Activated CD4-positive, alpha-beta T cell treated with anti-CD3 and anti-CD28 coated beads, Interleukin-10, Interleukin-2, amounts not matched to agents 100 ng/mL and 50 ng/mL, durations not matched to agents 16 hours and 8 hours (primary cell): Measurements from ENCODE around the gene MSANTD1.

Source experiments
- DNase-seq: peaks from one replicate; pipeline ENCODE4 v3.0.0-alpha.2; 2020

The MSANTD1 gene

DNA sequence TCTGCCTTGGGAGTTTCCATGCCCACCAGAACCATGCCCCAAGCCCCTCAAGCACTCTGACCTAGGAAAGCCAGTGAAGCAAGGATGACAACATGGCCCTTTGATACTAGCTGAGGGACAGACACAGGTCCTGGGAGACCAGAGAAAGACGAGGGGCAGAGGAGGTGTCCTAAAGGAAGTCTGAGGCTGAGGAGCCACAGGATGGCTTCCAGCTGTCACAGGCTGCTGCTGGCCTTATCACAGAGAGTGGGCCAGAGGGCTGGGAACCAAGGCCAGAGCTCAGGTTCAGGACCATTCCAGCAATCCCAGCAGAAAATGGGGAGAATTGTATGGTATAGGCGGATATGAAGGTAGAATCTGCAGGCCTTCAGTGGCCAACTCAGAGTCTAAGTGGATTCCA lies 31.7 kb upstream of the MSANTD1 start:
- DNase-seq, result no peak

DNA sequence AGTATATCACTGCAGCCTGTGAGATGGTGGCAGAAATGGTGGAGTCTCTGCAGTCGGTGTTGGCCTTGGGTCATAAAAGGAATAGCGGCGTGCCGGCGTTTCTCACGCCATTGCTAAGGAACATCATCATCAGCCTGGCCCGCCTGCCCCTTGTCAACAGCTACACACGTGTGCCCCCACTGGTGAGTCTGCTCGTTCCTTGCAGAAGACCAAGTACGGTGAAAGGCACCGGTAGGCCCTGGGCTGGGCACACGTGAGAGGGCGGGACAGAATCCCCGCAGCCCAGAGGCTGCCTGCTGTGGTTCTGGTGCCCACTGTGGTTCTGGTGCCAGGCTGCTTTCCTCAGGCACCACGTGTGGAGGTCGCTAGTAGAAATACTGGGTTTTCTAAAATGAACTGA lies 31.2 kb upstream of the MSANTD1 start:
- no peak for DNase-seq

DNA sequence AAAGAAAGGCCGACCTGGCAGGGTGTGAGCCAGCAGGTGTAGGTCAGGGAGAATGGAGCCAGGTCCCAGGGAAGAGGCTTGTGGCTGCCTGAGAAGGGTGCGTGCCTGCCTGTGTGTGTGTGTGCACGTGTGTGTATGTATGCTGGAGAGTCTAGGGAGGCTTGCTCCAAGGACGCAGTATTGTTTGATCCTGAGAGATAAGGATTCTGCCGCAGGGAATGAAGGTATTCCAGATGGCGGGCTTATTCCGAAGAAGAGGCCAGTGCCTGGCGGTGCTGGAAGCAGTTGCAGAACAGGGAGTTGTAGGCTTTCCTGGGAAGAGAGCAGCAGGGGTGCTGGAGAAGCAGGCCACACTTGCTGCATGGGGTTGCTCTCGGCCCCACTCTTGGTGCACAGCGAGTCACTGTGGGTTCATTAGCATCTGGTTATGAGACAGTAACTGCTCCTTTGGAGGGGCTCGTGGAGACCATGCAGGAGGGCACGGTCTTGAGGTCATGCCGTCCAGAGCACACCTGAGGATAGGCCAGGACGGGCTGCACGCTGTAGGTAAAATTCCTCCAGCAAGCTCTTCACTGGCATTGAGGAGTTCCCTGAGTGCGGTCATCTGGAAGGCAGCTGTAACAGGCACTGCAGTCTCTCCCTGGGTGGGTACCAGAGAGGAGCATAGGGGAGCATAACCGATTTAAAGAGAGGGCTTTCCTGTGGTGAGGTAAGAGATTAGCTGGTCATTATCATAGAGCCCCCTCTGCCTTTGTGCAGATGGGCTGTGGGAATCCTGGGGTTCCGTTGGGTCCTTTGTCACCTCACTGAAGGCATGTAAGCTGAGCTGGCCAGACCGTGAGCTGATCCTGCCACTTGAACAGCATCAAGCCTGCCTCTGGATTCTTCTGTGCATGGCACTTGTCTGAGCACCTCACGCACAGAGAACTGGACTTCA lies 29.9 kb upstream of the MSANTD1 start:
- DNase-seq, result no peak

DNA sequence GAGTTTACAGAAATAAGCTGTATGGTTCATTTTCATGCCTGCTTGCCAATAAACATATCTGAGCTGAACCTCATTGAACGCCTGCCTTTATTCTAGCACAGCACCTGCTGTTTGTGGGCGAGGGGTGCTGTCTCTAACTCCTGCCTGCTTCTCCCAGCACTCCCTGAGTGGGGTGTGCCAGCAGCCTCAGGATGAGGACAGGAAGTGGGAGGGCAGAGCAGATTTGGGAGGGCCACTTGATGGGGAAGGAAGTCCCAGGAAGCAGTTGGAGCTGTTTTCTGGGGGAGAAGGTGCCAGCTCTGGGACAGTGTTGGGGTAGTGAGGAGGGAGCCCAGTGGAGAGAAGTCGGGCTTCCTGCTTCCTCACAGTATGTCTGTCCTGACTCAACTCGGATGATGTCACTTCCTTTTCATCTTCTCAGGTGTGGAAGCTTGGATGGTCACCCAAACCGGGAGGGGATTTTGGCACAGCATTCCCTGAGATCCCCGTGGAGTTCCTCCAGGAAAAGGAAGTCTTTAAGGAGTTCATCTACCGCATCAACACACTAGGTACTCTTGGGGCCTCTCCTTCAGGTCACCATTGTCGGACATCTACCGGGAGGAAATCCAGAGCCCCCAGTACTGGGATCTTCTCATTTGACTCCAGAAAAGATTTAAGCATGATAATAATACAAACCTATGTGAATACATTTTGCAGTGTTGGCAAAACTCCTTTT lies 29.0 kb upstream of the MSANTD1 start:
- no peak for DNase-seq

DNA sequence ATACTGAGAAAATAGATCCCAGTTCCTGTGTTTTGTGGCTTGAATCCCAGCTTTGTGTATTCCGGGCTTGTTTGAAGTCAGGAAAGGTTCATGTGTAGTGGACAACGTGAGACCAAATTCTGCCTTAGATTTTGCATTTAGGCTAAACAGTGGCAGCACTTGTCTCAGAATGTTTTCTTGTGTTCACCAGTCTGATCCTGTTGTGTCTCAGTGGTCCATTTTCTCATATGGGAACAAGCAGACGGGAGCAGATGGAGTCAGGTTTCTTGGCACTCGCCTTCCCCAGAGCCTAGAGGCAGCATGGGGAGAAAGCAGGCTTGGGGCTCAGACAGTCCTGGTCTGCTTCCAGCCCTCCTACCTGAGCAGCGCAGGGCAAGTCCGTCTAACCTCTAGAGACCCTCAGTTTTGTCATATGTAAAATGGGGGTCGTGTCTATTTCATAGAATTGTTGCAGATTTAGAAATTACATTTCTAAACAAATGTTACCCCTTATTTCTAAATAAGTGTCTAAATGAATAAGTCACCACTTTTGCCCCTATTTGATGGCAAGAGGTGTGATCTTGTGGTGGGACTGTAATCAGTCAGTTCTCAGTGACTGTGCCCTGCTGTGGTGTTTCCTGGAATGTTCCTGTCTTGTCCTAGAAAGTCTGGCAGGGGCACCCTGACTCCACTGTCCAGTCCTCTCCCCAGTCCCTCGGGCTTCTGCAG lies 28.3 kb upstream of the MSANTD1 start:
- peak; percentile 53 for DNase-seq

DNA sequence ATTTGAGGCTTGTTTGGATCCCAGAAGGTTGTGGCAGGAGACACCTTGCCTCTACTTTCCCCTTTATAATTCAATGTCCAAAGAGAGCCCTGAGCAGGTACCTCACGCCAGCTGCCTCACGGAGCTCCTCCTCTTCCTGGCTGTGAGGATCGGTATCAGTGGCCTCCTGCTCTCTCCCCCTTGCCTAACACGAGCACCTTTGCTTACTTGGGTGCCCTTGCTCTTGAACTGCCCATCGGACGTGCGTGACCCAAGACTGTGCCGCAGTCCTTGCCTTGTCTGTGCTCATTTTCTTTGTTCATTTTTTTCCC lies 27.8 kb upstream of the MSANTD1 start:
- no peak for DNase-seq

DNA sequence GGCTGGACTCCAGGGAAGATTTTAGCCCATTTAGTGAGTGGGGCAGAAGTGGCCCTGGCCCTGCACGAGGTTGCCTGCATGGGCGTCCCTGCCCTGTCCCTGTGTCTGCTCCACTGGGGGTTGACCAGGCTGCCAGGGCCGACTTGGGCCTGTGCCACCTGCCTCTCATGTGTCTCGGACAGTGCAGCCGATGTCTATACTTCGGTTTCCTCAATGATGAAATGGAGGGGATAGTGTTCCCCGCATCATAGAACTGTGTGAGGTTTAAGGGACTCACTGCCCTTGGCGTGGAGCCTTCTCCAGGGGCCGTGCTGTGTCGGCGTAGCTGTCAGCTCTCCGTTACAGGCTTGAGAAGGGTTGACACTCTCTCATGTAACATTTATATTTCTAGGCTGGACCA lies 27.0 kb upstream of the MSANTD1 start:
- no peak for DNase-seq

DNA sequence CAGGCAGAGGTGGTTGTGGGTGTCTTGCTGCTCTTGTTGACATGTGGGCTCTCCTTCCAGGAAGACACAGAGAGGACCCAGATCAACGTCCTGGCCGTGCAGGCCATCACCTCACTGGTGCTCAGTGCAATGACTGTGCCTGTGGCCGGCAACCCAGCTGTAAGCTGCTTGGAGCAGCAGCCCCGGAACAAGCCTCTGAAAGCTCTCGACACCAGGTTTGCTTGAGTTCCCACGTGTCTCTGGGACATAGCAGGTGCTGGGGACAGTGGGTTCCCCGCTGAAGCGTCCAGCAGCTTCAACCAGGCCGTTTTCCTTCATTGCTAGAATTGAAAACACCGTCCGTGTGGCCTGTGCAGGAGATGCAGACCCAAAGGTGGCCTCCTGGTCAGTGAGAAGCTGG lies 25.6 kb upstream of the MSANTD1 start:
- DNase-seq, result no peak

DNA sequence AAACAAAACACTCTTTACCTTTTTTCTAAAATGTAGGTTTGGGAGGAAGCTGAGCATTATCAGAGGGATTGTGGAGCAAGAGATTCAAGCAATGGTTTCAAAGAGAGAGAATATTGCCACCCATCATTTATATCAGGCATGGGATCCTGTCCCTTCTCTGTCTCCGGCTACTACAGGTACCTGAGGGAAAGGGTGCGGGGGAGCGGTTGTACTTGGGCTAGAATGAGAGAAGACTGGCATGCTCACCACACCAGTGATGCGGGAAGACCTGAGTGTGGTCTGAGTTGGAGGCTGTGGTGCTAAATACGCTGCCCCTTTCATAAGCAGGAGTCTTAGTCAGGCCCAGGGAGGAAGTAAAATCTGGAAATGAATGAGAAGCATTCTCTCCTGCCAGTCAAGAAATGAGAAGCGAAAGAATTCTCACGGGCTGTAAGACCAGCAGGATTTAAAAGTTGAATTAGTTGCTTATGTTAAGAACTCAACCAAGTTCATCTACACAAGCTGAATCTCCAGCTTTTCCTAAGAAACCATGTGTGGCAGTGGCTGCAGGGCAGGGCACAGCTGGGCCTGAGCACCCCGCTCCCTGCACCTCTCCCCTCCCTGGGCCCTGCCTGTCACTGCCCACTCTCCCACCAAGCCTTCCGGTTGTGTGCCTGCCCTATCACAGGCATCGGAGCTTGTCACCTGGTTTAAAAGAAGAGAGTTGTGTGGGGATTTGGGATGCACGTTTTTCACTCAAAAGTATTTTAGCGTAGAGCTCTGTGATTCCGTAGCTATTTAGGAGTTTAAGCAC lies 24.8 kb upstream of the MSANTD1 start:
- DNase-seq, result no peak

DNA sequence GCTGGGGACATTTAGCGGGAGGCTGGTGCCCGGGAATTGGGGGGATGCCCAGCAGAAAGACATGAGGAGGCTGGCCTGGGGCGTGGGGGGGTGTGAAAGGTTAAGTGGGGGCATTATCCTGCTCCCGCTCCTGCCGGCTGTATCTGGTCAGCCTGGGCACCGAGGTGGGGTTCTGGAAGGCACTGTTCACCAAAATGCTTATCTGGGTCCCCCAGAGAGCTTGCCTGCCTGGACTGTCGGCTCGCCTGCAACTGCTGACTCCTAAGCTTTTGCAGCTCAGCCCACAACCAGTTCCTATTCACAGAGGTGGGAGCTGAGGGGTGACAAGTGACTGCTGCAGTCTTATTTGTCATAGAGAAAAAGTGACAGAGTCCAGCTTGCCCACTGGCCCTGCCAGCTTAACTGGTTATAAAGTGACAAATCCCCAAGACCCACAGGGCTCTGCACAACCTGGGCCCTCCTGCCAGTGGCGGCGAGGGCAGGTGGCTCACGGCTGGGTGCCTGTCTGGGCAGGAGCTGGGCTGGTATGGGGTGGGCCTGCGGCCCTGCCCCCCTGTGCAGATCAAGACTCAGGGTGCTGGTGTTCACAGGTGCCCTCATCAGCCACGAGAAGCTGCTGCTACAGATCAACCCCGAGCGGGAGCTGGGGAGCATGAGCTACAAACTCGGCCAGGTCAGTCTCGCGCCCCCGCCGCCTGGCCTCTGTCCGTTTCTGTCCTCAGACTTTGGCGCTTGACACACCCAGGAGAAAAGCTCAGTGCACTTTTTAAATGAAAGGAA lies 23.7 kb upstream of the MSANTD1 start:
- DNase-seq, result no peak

DNA sequence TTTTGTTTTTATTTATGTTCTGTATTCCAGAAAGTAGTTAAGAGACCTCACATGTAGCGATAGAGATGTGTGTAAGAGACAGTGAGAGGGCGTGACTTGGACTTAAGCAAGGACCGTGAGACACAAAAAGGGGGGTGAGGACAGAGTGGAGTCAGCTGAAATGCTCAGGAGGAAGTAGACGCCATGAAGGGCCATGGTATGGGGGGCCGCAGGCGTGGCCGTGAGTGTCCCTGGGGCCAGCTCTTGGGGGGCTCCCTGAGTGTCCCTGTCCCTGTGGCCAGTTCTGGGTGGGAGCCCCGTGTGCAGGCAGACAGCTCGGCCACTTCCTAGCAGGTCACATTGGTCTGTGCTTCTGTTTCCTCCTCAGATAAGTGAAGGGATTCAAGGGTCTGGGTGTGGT lies 23.0 kb upstream of the MSANTD1 start:
- no peak for DNase-seq

DNA sequence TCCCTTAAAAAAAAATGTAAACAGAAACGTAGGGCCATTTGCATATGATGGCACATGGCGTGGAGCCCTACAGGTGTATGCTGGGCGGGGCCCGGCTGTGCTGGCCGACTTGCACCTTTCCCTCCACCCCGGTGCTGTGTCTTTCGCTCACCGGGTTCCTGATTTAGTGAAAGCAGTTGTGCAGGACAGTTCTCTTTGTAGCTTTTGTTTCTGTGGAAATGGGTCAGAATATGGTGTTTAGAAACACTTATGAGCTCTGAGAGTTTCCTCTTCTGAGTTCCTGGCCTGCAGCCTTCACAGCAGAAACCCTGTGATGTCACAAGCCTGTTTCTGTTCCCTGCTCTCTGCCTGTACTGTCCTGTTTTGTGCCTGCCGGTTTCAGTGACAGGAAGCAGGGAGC lies 22.5 kb upstream of the MSANTD1 start:
- no peak for DNase-seq

DNA sequence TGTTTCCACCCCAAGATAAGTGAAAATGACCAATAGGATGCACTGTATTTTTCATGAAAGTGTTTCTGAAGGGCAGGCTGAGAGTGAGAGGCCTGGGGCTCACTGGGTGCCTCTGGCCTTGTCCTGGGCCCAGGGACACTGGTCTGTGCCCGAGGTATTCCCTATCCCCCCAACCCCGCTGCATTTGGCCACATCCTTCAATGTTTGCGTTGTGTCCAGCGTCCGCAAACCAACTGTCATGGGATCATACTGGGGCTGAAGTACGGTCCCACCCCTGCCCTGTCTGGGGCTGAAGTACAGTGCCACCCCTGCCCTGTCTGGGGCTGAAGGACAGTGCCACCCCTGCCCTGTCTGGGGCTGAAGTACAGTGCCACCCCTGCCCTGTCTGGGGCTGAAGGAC lies 22.0 kb upstream of the MSANTD1 start:
- DNase-seq, result no peak

DNA sequence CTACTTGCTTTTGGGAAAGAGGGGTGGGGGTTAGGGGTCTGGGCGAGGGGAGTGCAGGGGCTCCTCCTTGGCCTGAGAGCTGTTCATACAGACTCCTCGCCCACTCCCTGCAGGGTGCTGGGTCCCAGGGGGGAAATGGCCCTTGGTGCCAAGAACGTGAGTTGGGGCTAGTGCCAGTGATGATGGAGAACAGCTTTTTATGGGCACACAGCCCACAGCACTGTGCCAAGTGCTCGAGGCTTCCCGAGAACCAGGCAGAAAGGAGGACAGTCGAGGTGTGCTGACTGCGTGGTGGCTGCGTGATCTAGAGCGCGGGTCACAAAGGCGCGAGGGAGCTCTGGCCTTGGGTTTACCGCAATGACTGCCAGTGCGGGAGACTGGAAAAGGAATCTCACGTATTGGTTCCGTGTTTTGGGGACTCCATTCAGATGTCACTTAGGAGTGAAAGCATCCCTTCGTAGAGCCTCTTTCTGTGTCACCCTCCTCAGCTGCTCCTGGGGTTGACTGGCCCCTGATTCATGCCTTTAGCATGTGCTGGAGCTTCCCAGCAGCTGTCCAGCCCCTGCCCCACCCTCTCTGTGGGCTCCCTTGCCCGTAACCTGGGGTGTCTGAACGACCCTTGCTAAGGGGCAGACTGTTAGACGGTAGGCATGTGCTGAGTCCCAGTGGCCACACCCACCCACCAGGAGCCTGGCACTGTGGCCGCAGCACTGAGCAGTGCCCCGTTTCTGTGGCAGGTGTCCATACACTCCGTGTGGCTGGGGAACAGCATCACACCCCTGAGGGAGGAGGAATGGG lies 20.9 kb upstream of the MSANTD1 start:
- DNase-seq, result no peak

DNA sequence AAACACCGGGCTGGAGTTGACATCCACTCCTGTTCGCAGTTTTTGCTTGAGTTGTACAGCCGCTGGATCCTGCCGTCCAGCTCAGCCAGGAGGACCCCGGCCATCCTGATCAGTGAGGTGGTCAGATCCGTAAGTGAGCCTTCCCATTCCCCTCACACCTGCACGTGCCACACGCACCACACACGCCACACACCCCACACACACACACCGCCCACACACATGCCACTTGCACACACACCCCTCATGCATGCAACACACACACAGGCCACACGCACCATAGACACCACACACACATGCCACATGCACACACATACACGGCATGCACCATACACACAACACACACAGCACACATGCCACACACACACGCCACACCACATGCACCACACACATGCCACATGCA lies 20.1 kb upstream of the MSANTD1 start:
- no peak for DNase-seq

DNA sequence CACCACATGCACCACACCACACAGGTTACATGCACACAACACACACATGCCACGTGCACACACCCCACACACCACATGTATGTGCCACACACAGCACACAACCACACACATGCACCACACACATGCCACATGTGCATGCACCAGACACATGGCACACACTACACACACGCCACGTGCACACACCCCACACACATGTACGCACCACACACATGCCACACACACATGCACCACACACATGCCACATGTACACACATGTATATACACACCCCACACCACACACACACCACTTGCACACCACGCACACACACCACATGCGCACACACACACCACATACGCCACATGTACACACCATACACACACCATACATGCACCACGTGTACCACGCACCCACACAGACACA lies 19.6 kb upstream of the MSANTD1 start:
- no peak for DNase-seq

DNA sequence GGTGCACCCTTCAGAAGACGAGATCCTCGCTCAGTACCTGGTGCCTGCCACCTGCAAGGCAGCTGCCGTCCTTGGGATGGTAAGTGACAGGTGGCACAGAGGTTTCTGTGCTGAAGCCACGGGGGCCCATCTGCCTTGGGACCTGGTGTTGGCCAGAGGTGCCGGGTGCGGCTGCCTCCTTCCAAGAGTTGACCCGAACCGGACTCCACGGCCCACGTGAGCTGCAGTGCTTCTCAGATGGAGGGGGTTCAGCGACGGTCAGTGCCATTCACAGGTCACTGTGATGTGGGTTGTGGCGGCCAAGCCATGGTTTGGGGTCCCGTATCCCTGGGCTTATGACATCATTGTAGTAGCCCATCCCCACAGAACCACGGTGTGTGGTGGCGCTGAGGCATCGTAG lies 19.0 kb upstream of the MSANTD1 start:
- no peak for DNase-seq

DNA sequence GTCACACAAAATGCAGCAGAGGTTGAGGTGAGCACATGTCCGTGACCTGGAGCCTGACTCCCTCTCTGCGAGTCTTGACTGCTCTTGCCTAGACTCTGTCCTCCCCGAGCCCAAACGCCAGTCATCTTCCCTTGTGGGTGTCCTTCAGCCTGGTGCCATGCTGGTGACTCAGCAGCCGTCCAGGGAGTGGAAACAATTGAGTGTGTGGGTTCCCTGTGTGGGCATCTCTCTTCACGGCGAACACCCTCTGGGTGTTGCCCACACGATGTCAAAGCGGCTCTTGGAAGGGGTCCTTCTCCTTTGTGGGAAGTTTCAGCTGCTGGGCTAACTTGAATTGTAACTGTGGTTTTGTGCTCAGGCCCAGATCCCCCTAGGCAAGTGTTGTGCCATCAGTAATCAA lies 17.5 kb upstream of the MSANTD1 start:
- DNase-seq, result peak; percentile 21

DNA sequence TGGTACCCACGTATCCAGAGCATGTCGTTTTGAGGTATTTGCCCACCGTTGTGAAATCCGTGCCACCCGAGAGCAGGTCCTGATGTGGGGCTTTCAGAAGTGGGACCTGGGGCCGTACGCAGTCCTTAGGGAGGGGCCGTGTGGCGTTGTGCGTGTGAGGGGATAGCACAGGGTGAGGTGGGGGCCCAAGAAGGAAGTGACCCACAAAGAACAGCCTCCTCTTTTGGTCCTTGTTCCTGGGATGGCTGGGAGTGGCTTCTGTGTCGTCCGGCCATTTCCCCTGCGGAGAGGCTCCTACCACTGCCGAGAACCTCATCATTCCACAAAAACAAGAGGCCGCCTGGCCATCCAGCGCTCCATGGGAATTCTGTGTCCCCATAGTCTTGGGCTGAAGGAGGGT lies 17.0 kb upstream of the MSANTD1 start:
- no peak for DNase-seq

DNA sequence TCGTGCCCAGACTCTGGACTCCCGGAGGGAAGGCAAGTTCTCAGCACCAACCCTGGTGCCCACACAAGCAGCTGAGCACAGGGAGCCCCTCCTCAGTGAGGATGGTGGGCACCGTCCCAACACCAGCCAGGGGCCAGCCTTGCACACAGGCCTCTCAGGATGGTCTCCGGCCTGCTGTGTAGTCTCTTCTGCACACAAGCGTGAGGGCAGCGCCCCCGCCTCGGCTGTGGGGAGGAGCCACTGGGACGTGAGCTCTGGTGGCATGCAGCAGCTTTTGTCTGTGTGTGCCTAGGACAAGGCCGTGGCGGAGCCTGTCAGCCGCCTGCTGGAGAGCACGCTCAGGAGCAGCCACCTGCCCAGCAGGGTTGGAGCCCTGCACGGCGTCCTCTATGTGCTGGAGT lies 16.1 kb upstream of the MSANTD1 start:
- no peak for DNase-seq

DNA sequence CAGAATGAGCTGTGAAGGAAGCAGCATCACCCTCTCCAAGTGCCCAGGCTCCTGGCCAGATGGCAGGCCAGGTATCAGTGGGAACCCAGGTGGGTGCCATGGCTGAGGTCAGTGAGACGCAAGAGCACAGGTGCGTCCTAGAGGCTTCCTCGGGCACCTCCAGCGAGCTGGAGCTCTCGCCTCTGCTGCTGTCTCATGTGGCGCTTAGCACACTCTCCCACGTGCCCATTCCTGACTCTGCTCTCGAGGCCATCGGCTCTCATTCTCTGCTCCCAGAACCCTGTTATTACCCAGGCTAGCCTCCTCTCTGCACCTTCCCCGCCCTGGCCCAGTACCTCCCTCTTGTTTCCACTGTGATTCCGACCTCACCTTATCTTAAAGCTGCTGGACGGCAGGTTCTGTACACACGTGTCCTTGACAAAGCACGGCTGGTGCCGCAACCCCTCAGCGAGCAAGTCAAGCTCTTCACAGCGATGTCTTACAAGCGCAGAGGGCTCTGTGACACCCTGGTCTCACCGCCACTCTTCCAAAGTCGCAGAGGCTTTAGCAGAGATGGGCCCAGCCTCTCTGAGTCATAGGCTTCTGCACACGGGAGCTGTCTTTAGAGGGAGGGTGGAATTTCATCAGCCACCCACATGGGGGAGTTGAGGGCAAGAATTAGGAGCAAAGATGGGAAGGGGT lies 15.4 kb upstream of the MSANTD1 start:
- DNase-seq, result no peak
